KOPT-K1 (cell line): ENCODE data around the gene OSER1.
"Not testable (repeated sequence)": the region's sequence is repeated elsewhere in the genome, so short reads cannot be mapped to it uniquely, and the experiment has no call there.

Experiments
- H3K27ac ChIP-seq: fragments of 200-600 bp; sonication (generic); 2 replicates; pipeline ENCODE4 v1.5.1; 2016; ENCODE audit warnings: antibody characterized with exemption, mild to moderate bottlenecking, low read depth, low read length; ENCODE audit not compliant: poor library complexity, severe bottlenecking
- H3K36me3 ChIP-seq: fragments of 200-600 bp; sonication (generic); 2 replicates; pipeline ENCODE4 v1.5.1; 2017; ENCODE audit warnings: antibody characterized with exemption, mild to moderate bottlenecking, low read length, moderate library complexity; ENCODE audit not compliant: insufficient read depth
- H3K9me3 ChIP-seq: fragments of 200-600 bp; sonication (generic); 2 replicates; pipeline ENCODE4 v1.5.1; 2017; ENCODE audit warnings: antibody characterized with exemption, low read length, mild to moderate bottlenecking; ENCODE audit not compliant: insufficient read depth, poor library complexity, severe bottlenecking

The OSER1 gene

GRCh38 chr20:44199877-44200276, 10.7 kb downstream of the OSER1 start:
- Histone ChIP-seq H3K27ac (no peak overlapping the region), H3K9me3 (no peaks in the 10 kb centered on the region), H3K36me3 (peaks cover 79% of the 10 kb centered on the region)

GRCh38 chr20:44198872-44199271, 11.7 kb downstream of the OSER1 start:
- Histone ChIP-seq H3K27ac (no peak overlapping the region), H3K9me3 (no peaks in the 10 kb centered on the region), H3K36me3 (peaks cover 72% of the 10 kb centered on the region)

DNA sequence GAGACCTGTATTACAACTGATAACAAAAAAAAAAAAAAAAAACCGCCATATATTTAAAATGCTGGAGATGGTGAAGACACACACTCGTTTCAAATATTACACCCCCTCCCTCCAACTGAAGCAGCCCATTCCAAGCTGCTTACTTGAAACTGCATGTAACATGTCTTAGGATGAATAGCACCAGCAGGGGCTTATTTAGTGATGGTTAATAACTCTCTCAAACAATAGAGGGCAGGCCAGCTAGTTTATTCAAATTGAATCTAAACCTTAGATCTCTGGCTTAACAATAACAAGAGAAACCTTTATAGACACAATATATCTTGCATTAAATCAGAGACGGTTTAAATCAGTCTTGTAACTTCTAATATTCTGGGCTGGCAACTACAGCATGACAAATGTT, 14.3 kb downstream of the OSER1 start:
- peaks cover 53% of the 10 kb centered on the region for H3K36me3 ChIP-seq
- no peak overlapping the region for H3K27ac ChIP-seq
- no peaks in the 10 kb centered on the region for H3K9me3 ChIP-seq

- Histone ChIP-seq H3K9me3 (no peaks in the 10 kb centered on the region), H3K36me3 (peaks cover 46% of the 10 kb centered on the region), H3K27ac (no peak overlapping the region)
These were observed 15.0 kb downstream of the OSER1 start for GRCh38 chr20:44195605-44196004.

- Histone ChIP-seq H3K36me3 (peaks cover 28% of the 10 kb centered on the region), H3K27ac (no peak overlapping the region), H3K9me3 (no peaks in the 10 kb centered on the region)
These were observed 16.8 kb downstream of the OSER1 start for GRCh38 chr20:44193801-44194200.

DNA sequence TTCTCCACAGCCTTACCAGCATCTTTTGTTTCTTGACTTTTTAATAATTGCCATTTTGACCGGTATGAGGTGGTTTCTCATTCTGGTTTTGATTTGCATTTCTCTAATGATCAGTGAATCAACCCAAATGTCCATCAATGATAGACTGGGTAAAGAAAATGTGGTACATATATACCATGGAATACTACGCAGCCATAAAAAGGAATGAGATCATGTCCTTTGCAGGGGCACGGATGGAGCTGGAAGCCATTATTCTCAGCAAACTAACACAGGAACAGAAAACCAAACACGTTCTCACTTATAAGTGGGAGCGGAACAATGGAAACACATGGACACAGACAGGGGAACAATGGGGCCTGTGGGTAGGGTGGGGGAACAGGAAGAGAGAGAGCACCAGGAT, 18.9 kb downstream of the OSER1 start:
- peaks cover 12% of the 10 kb centered on the region for H3K36me3 ChIP-seq
- H3K9me3 ChIP-seq, H3K27ac ChIP-seq: not testable (repeated sequence)

DNA sequence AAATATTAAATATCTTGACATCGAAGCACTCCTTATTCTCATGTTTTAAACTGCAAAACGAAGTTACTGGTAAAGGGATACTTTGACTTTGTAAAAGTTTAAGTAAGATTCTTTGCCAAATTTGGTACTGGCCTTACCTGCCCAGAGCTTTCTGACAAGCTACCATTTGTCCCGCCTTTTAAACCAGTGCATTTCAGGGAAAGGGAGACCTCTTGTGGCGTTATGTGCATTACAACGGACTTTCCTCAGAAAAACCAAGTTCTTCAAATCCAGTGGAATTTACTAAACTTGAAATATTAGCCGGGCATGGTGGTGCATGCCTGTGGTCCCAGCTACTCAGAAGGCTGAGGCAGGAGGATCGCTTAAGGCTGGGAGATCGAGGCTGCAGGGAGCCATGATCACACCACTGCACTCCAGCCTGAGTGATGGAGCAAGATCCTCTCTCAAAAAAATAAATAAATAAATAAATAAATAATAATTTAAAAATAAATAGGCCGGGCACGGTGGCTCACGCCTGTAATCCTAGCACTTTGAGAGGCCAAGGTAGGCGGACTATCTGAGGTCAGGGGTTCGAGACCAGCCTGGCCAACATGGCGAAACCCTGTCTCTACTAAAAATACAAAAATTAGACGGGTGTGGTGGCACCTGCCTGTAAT, 20.2 kb downstream of the OSER1 start:
- H3K9me3 ChIP-seq, H3K36me3 ChIP-seq, H3K27ac ChIP-seq: not testable (repeated sequence)

GRCh38 chr20:44188752-44189151, 21.8 kb downstream of the OSER1 start:
- Histone ChIP-seq H3K9me3 (no peaks in the 10 kb centered on the region), H3K36me3 (no peaks in the 10 kb centered on the region), H3K27ac (no peak overlapping the region)

GRCh38 chr20:44187772-44188709, 22.5 kb downstream of the OSER1 start:
- no peaks in the 10 kb centered on the region for H3K9me3 ChIP-seq
- no peak overlapping the region for H3K27ac ChIP-seq
- no peaks in the 10 kb centered on the region for H3K36me3 ChIP-seq

- H3K36me3 ChIP-seq = no peaks in the 10 kb centered on the region
- no peak within 1 kb of the TSS for H3K27ac ChIP-seq
- H3K9me3 ChIP-seq = no peaks in the 10 kb centered on the region
These were observed 23.4 kb downstream of the OSER1 start, which contains the start of gene JPH2 for GRCh38 chr20:44187054-44187771. Gene JPH2 (minus strand): TSS chr20:44187188. CDS start chr20:44186705, 483 bp downstream.

DNA sequence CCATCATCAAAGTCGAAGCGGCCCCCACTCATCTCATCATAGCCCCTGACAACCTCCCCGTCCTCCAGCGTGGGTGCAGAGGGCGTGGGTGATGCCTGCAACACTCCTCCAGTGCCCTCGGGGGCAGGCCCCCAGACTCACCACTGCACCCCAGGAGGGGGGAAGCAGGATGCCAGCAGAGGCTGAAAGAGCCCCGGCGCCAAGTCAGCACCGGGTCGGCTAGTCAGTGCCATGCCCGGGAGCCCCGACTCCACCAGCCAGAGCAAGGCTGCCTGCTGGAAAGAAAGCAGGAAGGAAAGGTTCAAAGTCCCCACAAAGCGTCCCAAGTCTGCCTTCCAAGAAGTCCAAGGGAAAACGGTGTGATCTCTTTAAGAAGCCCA, 23.9 kb downstream of the OSER1 start:
- no peaks in the 10 kb centered on the region for H3K36me3 ChIP-seq
- no peaks in the 10 kb centered on the region for H3K9me3 ChIP-seq
- no peak overlapping the region for H3K27ac ChIP-seq

DNA sequence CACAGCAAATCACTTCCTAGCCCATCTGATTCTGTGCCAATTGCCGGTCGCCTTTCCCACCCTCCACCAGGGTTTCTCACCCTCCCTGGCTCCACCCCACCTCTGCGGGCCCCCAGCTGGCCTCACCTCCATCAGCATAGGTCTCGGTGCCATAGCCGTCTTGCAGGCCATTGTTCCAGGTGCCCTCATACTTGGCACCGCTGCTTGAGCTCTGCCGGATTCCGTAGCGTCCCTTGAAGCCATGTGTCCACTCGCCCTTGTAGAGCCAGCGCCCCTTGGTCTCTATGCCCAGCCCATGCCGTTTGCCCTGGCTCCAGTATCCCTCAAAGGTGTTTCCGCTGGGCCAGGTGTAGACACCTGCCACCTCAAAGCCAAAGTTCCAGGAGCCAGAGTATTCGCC, 24.4 kb downstream of the OSER1 start:
- Histone ChIP-seq H3K36me3 (no peaks in the 10 kb centered on the region), H3K9me3 (no peaks in the 10 kb centered on the region), H3K27ac (no peak overlapping the region)

GRCh38 chr20:44185574-44185973, 25.0 kb downstream of the OSER1 start:
- Histone ChIP-seq H3K36me3 (no peaks in the 10 kb centered on the region), H3K9me3 (no peaks in the 10 kb centered on the region), H3K27ac (no peak overlapping the region)

GRCh38 chr20:44183282-44183681, 27.3 kb downstream of the OSER1 start:
- no peak overlapping the region for H3K27ac ChIP-seq
- no peaks in the 10 kb centered on the region for H3K36me3 ChIP-seq

GRCh38 chr20:44182863-44183262, 27.7 kb downstream of the OSER1 start:
- Histone ChIP-seq H3K36me3 (no peaks in the 10 kb centered on the region), H3K9me3 (no peaks in the 10 kb centered on the region), H3K27ac (no peak overlapping the region)

More at GRCh38 chr20:44183282-44183681, 27.3 kb downstream of the OSER1 start:
- H3K9me3 ChIP-seq = no peaks in the 10 kb centered on the region
